Activated CD4-positive, alpha-beta T cell treated with anti-CD3 and anti-CD28 coated beads, Interleukin-2, amount 50 U/mL, for 1 hour (primary cell): ENCODE results near the gene TNFSF13.
A peak's percentile ranks its signal among the peaks of the same experiment; 100 is the strongest.

Source experiments
- DNase-seq: peaks from one replicate; pipeline ENCODE4 v3.0.0-alpha.2; 2020

TNFSF13 gene

DNA sequence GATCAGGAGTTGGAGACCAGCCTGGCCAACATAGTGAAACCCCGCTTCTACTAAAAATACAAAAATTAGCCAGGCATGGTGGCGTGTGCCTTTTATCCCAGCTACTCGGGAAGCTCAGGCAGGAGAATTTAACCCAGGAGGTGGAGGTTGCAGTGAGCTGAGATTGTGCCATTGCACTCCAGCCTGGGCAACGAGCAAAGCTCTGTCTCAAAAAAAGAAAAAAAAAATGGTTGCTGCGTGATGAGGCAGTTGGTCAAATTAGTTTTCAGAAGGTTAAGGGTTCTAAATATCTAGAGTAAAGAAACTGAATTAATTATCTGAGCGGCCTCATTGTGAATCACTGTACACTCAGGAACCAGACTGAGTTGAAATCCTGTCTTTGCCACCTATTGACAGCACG lies 17.4 kb downstream of the TNFSF13 start:
- DNase-seq, result no peak

DNA sequence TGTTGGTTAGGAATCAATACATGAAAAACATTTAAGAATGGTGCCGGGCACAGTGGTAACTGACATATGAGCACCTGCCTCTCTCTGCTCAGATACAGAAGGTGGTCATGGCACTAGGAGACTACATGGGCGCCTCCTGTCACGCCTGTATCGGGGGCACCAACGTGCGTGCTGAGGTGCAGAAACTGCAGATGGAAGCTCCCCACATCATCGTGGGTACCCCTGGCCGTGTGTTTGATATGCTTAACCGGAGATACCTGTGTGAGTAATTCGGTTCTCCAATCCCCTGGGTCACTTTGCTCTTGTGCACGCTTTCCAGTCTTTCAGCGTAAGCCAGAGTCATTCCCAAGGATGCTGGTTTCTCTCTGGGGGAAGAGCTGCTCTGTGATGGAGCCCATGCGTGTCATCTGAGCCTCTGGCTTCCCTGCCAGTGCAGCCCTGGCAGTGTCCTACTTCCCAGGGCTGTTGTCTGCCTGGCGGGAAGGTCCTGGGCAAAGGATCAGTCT lies 17.9 kb downstream of the TNFSF13 start:
- DNase-seq, result no peak

DNA sequence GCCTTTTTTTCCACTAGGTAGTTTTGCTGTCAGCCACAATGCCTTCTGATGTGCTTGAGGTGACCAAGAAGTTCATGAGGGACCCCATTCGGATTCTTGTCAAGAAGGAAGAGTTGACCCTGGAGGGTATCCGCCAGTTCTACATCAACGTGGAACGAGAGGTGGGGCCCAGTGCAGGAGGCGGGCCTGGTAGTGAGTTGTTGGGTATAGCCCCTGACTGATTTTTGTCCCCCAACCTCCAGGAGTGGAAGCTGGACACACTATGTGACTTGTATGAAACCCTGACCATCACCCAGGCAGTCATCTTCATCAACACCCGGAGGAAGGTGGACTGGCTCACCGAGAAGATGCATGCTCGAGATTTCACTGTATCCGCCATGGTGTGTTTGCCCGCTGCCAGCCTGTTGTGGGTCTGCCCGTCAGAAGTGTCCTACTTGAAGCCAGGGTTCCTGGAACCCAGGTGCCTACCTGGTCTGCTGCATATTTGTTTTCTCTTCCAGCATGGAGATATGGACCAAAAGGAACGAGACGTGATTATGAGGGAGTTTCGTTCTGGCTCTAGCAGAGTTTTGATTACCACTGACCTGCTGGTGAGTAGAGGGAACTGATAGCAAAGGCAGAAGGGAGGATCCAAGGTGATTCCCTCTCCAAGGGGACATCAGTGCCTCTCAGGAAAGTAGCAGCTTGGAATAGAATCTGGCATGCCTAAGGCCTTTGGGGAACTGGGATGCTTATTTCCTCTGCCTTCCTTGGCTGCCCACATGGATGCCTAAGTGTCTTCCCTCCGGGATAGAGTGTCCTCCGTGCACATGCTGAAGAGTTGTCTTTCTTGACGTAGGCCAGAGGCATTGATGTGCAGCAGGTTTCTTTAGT lies 19.0 kb downstream of the TNFSF13 start:
- no peak for DNase-seq

DNA sequence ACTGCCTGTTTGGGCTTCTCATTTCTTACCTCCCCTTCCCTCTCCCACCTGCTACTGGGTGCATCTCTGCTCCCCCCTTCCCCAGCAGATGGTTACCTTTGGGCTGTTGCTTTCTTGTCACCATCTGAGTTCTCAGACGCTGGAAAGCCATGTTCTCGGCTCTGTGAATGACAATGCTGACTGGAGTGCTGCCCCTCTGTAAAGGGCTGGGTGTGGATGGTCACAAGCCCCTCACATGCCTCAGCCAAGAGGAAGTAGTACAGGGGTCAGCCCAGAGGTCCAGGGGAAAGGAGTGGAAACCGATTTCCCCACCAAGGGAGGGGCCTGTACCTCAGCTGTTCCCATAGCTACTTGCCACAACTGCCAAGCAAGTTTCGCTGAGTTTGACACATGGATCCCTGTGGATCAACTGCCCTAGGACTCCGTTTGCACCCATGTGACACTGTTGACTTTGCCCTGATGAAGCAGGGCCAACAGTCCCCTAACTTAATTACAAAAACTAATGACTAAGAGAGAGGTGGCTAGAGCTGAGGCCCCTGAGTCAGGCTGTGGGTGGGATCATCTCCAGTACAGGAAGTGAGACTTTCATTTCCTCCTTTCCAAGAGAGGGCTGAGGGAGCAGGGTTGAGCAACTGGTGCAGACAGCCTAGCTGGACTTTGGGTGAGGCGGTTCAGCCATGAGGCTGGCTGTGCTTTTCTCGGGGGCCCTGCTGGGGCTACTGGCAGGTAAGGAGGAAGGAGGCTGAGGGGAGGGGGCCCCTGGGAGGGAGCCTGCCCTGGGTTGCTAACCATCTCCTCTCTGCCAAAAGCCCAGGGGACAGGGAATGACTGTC lies 20.7 kb downstream of the TNFSF13 start, which contains the start of gene CD68:
Gene CD68, plus strand, starts transcription at position 638 of the 833 bp plus-strand sequence. Its CDS starts 40 bp downstream, at position 678.
- peak; percentile 26 for DNase-seq

DNA sequence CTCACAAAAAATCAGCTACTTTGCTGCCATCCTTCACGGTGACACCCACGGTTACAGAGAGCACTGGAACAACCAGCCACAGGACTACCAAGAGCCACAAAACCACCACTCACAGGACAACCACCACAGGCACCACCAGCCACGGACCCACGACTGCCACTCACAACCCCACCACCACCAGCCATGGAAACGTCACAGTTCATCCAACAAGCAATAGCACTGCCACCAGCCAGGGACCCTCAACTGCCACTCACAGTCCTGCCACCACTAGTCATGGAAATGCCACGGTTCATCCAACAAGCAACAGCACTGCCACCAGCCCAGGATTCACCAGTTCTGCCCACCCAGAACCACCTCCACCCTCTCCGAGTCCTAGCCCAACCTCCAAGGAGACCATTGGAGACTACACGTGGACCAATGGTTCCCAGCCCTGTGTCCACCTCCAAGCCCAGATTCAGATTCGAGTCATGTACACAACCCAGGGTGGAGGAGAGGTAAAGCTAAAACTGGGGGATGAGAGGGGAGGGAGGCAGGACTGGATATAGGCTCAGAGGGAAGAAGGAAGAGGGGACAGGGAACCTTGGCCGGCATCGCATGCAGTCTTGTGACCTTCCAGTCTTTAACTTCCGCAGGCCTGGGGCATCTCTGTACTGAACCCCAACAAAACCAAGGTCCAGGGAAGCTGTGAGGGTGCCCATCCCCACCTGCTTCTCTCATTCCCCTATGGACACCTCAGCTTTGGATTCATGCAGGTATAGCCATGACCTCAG lies 21.5 kb downstream of the TNFSF13 start:
- no peak for DNase-seq

DNA sequence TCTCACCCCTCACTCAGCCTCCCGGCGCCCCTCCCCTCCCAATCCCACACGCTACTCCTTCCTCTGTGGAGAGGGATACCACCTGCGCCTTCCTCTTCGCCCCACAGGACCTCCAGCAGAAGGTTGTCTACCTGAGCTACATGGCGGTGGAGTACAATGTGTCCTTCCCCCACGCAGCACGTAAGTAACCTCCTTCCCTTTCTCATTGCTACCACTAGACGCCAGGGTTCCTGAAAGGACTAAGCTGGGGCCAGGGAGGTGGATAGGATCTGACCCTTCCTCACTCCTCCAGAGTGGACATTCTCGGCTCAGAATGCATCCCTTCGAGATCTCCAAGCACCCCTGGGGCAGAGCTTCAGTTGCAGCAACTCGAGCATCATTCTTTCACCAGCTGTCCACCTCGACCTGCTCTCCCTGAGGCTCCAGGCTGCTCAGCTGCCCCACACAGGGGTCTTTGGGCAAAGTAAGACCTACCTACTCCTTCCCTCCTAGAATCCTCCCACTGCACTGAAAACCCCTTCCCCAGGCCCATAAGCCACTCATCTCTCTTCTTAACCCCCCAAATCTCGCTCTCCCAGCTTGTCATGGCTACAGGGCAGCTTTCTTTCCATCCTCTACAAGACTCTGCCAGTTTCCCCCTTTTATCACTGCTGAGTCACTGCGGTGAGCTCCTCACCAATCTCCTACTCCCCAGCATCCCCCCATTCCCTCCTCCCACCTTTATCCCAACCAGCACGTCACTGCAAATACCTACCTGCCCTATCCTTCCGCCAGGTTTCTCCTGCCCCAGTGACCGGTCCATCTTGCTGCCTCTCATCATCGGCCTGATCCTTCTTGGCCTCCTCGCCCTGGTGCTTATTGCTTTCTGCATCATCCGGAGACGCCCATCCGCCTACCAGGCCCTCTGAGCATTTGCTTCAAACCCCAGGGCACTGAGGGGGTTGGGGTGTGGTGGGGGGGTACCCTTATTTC lies 22.3 kb downstream of the TNFSF13 start:
- no peak for DNase-seq

DNA sequence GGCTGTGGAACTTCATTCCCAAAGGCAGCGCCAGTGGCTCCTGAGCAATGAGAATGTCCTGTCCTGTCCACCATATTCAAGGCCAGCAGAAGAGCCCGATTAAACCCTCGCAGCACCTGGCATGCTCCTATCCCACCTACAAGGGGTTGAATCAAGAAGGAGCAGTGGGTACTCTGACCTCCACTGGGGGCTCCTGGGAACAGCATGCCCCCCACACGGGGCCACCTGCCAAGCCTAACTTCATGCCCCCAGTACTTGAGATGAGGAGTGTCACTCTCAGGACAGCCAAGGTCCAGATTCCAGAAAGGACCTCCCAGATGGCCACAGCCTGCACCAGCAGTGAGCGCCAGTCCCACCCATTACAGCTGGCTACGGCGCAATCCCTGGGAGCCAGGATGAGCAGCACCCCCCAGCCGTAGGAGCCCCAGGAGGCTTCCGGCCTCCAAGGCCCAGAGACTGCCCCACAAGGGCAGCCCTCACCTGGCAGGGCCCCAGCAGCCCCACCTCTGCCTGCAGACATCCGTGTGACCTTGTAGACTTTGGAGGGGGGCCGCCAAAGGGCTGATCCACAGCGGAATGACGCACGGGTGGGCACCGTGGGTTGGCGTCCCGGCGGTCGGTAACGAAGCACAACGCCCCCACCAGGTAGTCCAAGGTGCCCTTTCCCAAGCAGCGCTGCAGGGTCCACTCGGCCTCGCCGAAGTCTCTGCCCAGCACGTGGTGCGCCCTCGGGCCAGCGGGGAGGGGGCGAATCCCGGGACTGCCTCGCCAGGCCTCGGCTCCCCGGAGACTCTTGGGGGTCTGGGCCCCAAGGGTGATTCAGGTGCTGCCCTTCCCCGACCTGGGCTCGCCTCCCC lies 24.1 kb downstream of the TNFSF13 start:
- DNase-seq, result no peak

DNA sequence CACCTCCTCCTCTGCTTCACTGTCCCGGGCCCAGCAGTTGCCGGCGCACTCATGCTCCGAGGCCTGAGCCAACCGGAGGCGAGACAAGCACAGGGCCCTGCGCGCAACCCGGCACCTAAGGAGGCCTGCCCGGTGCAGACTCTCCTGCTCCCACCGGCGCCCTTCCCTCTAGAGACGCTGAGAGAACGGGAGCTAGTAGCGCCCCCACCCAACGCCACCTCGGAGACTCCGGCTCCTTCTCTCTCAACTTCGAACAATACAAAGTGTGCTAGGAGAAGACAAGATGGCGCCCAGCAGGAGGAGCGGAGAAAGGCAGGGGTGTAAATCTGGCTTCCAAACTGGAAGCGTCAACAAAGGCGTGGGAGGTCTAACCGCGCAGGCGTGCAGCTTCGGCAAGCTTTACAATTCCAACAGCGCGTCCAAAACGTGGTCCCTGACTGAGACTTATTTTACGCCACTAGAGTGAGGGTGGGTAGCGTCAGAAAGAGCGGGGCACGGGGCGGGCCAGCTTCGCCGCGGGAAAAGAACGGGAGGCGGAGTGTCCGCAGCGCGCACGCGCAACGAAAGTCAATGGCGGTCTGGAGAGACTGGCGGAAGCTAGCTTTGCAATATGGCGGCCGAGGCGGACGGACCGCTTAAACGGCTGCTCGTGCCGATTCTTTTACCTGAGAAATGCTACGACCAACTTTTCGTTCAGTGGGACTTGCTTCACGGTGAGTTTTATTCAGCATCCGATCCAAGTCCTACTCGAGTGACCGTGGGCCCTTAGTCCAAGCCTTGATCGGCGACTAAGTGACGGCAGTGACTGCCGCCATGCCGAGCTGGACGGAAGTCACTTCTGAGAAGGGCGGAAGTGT lies 24.9 kb downstream of the TNFSF13 start, which contains the start of gene MPDU1:
Gene MPDU1, plus strand, starts transcription at position 600 of the 857 bp plus-strand sequence. Its CDS starts 11 bp downstream, at position 611.
- DNase-seq, result peak; percentile 92

DNA sequence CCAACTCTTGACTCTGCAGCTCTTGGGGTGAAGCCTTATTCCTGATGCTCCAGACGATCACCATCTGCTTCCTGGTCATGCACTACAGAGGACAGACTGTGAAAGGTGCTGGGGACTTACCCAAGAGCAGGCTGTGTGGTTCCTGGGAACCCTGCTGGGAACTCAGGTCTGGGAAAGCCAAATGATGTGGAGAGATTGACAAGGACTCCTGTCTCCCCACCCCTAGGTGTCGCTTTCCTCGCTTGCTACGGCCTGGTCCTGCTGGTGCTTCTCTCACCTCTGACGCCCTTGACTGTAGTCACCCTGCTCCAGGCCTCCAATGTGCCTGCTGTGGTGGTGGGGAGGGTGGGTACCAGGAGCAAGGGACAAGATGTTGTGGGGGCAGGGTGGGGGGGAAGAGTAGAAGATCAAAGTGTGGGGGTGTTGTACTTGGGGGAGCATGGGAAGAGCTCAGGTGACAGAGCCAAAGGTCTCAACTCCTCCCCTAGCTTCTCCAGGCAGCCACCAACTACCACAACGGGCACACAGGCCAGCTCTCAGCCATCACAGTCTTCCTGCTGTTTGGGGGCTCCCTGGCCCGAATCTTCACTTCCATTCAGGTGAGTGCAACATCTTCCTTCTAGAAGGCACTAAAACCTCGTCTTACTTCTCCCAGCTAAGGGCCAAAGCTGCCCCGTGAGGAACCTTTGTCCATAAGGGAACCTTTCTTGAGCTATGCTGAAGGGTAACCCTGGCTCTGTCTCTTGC lies 28.3 kb downstream of the TNFSF13 start:
- DNase-seq, result no peak

DNA sequence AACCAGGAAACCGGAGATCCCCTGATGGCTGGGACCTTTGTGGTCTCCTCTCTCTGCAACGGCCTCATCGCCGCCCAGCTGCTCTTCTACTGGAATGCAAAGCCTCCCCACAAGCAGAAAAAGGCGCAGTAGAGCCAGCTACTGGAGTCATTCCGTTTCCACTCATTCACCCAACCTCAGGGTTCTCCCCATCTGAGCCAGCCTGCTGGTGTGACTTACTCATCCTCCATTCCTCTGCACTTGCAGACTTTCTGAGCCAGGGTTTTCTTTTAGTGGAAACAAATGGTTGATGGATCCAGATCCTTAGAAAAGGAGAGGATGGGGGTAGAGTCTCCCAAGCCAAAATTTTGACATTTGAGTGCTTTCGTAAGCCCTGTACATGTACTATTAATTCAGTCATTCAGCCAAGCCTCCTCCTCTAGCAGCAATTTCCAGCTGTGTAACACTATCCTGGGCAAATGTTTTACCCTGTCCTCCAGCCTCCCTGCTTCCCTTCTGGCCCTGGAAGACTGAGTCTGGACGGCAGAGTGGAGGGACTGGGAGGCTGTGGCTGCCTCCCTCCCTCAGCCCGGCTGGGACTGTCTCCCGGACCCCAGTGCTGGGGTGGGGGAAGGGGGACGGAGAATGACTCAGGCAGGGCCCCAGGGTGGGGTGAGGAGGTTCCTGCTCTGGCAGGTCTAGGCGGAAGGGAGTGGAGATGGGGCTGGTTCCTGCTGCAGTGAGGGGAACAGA lies 29.0 kb downstream of the TNFSF13 start:
- no peak for DNase-seq

DNA sequence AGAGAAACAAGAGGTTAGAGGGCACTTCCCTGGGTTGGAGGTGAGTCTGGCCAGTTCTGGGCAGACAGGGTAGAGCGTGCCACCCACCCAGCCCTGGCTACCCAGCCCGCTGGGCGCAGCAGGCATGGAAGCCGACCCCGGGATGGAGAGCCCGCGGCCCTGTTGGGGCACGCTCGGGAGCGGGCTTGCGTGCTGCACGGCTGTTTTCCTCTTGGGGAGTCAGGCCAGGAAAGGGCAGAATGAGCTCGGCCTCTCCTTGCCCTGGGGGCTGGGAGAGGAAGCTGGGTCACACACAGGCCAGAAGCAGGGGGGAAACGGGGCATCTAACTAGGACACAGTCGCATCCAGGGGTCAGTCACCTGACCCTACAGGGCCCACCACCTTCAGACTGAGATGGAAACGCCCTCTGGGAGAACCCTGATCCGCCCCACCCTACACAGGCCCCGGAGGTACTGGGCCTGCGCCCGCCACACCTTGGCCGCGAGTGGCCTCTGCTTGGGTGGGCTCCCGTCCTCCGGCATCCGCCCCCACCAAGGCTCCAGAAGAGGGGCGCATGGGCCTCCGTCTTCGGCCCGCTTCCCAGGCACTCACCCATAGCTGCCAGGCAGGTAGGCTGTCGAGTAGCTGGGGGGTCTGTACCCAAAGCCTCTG lies 30.1 kb downstream of the TNFSF13 start:
- no peak for DNase-seq

DNA sequence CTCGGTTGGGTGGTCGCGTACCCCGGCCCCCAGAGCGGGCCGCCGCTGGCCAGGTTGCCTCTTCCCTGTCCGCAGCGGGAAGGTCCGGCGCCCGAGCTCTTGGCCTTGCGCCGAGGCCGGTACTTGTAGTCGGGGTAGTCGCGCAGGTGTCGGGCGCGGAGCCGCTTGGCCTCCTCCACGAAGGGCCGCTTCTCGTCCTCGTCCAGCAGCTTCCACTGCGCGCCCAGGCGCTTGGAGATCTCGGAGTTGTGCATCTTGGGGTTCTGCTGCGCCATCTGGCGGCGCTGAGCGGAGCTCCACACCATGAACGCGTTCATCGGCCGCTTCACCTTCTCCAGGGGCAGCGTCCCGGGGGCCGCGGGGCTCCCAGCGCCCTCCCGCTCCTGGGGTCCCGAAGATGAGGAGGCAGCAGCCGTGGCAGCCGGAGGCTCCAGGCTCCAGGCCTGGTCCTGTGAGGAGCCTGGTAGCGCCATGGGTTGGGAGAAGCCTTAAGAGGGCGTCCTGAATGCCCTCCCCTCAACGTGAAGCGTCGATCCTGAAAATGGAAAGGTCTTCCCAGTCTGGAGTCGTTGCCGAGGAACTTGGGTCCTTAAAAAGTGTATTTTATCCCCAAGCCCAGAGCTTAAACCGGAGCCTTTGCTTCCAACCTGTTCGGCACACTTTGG lies 30.8 kb downstream of the TNFSF13 start:
- DNase-seq, result peak; percentile 65

DNA sequence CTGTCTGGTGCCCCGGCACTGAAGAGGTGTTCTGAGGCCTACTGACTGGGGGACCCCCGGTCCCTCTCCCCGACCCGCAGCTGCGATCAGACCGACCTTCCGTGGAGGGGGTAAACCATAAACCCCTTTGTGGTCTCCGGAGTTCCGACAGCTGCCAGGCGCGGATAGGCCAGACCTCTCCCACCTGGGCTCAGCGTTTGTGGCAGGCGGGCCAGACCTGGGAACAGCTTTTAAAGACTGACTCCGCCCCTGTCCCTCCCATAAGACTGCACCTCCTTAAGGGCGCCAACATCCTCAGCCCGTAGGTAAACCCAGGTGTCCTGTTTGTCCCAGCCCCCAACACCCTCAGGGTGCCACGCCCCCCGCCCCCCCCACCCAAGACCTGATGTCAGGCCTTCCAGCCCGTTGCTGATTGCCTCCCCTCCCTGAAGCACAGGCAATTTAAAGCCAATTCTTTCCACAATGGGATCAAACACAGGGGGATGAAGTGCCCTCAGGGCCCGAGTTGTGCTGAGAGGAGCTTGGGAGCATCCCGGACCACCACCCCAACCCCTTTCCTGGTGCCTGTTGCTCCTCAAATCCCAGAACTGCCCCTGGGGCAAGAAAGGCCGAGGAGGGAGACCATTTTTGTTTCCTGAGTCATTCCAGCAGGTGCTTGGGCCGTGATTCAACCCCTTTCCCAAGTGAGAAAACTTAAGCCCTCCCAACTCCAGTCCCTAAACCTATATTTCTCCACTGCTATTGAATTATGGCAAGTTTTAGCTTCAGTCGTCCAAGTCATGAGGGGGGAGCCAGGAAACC lies 31.5 kb downstream of the TNFSF13 start, which contains the start of gene SOX15:
Gene SOX15, minus strand, starts transcription at position 204 of the 801 bp plus-strand sequence. CDS start 418 bp downstream, outside the sequence.
- no peak for DNase-seq

DNA sequence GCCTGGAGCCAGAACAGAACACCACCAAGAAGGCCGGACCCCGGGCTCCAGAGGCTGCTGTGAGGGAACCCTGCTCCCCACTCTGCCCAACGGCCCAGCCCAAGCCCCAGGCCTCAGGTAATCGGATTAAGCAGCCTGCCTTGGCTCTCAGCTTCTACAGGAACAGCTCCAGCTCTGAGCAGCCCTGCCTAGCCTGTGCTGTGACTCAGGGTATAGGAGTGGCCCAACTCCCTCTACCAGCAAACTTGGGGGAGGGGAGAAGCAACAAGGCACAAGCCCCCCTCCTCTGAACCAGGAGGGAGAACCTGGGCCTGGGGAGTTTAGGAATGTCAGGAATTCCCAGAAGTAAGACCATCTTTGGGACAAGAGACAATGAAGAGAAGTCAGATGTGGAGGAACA lies 32.2 kb downstream of the TNFSF13 start:
- DNase-seq, result no peak

DNA sequence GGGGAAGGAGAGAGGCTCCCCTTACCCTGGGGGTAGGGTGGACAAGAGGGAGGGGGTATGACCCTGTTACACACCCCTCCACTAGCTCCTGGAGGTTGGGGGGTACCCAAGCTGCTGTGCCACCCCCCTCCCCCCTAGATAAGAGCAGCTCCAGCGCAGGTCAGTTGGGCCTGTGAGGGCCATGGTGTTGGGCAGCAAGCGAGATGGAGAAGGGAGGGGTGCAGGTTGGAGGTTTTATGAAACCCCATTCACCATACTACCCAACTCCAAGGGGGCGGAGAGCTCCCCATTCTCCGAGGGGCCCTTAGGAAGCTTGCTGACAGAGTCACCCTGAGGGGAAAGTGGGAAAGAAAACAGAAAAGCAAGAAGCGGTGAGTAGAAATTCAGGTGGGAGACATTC lies 33.0 kb downstream of the TNFSF13 start:
- no peak for DNase-seq
